ENCODE measurements around the gene GPS1.

The GPS1 gene

GRCh38 chr17:82018989-82019689 is 32.6 kb upstream of the GPS1 start:
- TF ChIP-seq TCF12 (IDR thresholded peaks at IDR 0.05; ENCODE audit: low read depth) = no peak
- no peak for TF ChIP-seq CEBPB (IDR thresholded peaks at IDR 0.05)
- no peak for TF ChIP-seq YY1 (IDR thresholded peaks at IDR 0.05; ENCODE audit: low read depth)
- TF ChIP-seq EP300 (IDR thresholded peaks at IDR 0.05; ENCODE audit: borderline replicate concordance) = no peak
- no peak for TF ChIP-seq FOXM1 (IDR thresholded peaks at IDR 0.05; ENCODE audit: borderline replicate concordance, low read depth)
- TF ChIP-seq MAX (IDR thresholded peaks at IDR 0.05) = no peak
- no peak for TF ChIP-seq CREB1 (IDR thresholded peaks at IDR 0.05; ENCODE audit: low read depth)
- no peak for TF ChIP-seq NFIC (IDR thresholded peaks at IDR 0.05)
- TF ChIP-seq RAD21 (IDR thresholded peaks at IDR 0.05; ENCODE audit: low read depth) = no peak
- TF ChIP-seq TAF1 (IDR thresholded peaks at IDR 0.05; ENCODE audit: low read depth) = no peak
- no peak for TF ChIP-seq USF1 (IDR thresholded peaks at IDR 0.05)
- TF ChIP-seq REST (IDR thresholded peaks at IDR 0.05; ENCODE audit: low read depth) = no peak
- TF ChIP-seq ZBTB7A (IDR thresholded peaks at IDR 0.05; ENCODE audit: low read depth) = no peak
- no peak for TF ChIP-seq EGR1 (IDR thresholded peaks at IDR 0.05)
- TF ChIP-seq TEAD4 (IDR thresholded peaks at IDR 0.05) = no peak

- TF ChIP-seq CREB1 (IDR thresholded peaks at IDR 0.05; ENCODE audit: low read depth) = no peak
- no peak for TF ChIP-seq TCF12 (IDR thresholded peaks at IDR 0.05; ENCODE audit: low read depth)
- no peak for TF ChIP-seq NFIC (IDR thresholded peaks at IDR 0.05)
- peak; percentile 59 for TF ChIP-seq RAD21 (IDR thresholded peaks at IDR 0.05; ENCODE audit: low read depth)
- 0 out of 2 replicates have a peak, but pooled peaks have one; percentile 15 for TF ChIP-seq EGR1 (IDR thresholded peaks at IDR 0.05)
- TF ChIP-seq CEBPB (IDR thresholded peaks at IDR 0.05) = no peak
- TF ChIP-seq ZBTB7A (IDR thresholded peaks at IDR 0.05; ENCODE audit: low read depth) = no peak
- TF ChIP-seq TAF1 (IDR thresholded peaks at IDR 0.05; ENCODE audit: low read depth) = no peak
- no peak for TF ChIP-seq MAX (IDR thresholded peaks at IDR 0.05)
- no peak for TF ChIP-seq YY1 (IDR thresholded peaks at IDR 0.05; ENCODE audit: low read depth)
- TF ChIP-seq FOXM1 (IDR thresholded peaks at IDR 0.05; ENCODE audit: borderline replicate concordance, low read depth) = no peak
- no peak for TF ChIP-seq TEAD4 (IDR thresholded peaks at IDR 0.05)
- no peak for TF ChIP-seq REST (IDR thresholded peaks at IDR 0.05; ENCODE audit: low read depth)
- TF ChIP-seq EP300 (IDR thresholded peaks at IDR 0.05; ENCODE audit: borderline replicate concordance) = no peak
- TF ChIP-seq USF1 (IDR thresholded peaks at IDR 0.05) = no peak
These were observed 31.8 kb upstream of the GPS1 start for GRCh38 chr17:82019690-82020571.

- TF ChIP-seq TEAD4 (IDR thresholded peaks at IDR 0.05) (no peak), FOXM1 (IDR thresholded peaks at IDR 0.05; ENCODE audit: borderline replicate concordance, low read depth) (no peak)
These were observed 31.1 kb upstream of the GPS1 start for GRCh38 chr17:82020572-82021106.

GRCh38 chr17:82021107-82021899 is 30.4 kb upstream of the GPS1 start:
- peak; percentile 78 for TF ChIP-seq RAD21 (IDR thresholded peaks at IDR 0.05; ENCODE audit: low read depth)
- TF ChIP-seq USF1 (IDR thresholded peaks at IDR 0.05) = no peak
- no peak for TF ChIP-seq FOXM1 (IDR thresholded peaks at IDR 0.05; ENCODE audit: borderline replicate concordance, low read depth)

All from Ishikawa (cell line).